HepG2 (cell line): ENCODE measurements around the gene KIF2C.

Source experiments
- CTCF ChIP-seq: sonication (generic); formaldehyde crosslinking; IDR thresholded peaks from 2 replicates; pipeline ENCODE4 v1.5.0; 2020; ENCODE audit warnings: mild to moderate bottlenecking, missing genetic modification reagents, moderate library complexity
- ZNF564 ChIP-seq: sonication (generic); formaldehyde crosslinking; IDR thresholded peaks from 2 replicates; pipeline ENCODE4 v1.8.1; 2023; ENCODE audit warnings: mild to moderate bottlenecking, missing genetic modification reagents

- TF ChIP-seq ZNF564 = no peak
- no peak for TF ChIP-seq CTCF (CRISPR knock-in tag)
These were observed 46.0 kb downstream of the KIF2C start for GRCh38 chr1:44785501-44786137.
